HepG2 (cell line): Measurements from ENCODE around the gene TRRAP. TPM values are rescaled to one million over a fixed set of nuclear protein-coding genes. Genes with fewer than 3 reads are reported as not detected.

Source experiments
- ATAC-seq: fragments of 200-7000 bp; cut with Tn5 transposase; 3 replicates; pipeline ENCODE4 v1.9.1; 2020; ENCODE audit warnings: mild to moderate bottlenecking, moderate library complexity
- BruUV-seq: library from RNA; stranded (reverse); fragments of 400-500 nt; replicated peaks from 2 replicates; lab custom pipeline; 2021; lab: Mats Ljungman, UMichigan
- CTCF ChIA-PET: fragments of 300-600 bp; formaldehyde crosslinking; extraction: SDS; loops from one replicate; lab custom pipeline; 2021; ENCODE audit warnings: low total read pairs, inconsistent platforms, low intra/inter-chr PET ratio; lab: Yijun Ruan, JAX
- POLR2A ChIA-PET: fragments of 350-600 bp; sonication (Branson Sonifier 250); formaldehyde crosslinking; loops from one replicate; lab custom pipeline; 2020; ENCODE audit warnings: antibody characterized with exemption, inconsistent platforms; lab: Yijun Ruan, JAX
- DNase-seq: peaks from one replicate; pipeline ENCODE4 v3.0.0-alpha.2; 2015; ENCODE audit warnings: low spot score
- FAIRE-seq: peaks from 3 replicates; lab custom pipeline; 2011; peaks lifted over from hg19 to GRCh38; lab: Jason Lieb, UNC
- H2AFZ ChIP-seq: one replicate; pipeline ENCODE4 v1.6.1; 2011; ENCODE audit warnings: low read length, inconsistent platforms
- H3K27ac ChIP-seq: fragments of 300-600 bp; 3 replicates; pipeline ENCODE4 v1.8.0; 2011; ENCODE audit warnings: mixed run types, mild to moderate bottlenecking, mixed read lengths, low read length, inconsistent platforms; ENCODE audit not compliant: insufficient read depth; ENCODE audit errors: extremely low read length
- H3K27me3 ChIP-seq, 2 experiments: fragments of 200-600 bp in 1 of 2; 2 replicates in 1 of 2; 3 replicates in 1 of 2; pipeline versions ENCODE4 v1.6.0 to v1.8.0; 2011; ENCODE audit warnings: low read length in 2 of 2, mild to moderate bottlenecking in 2 of 2, moderate library complexity in 2 of 2, inconsistent platforms in 1 of 2; ENCODE audit not compliant: insufficient read depth in 2 of 2, control insufficient read depth in 1 of 2
- H3K36me3 ChIP-seq, 2 experiments: fragments of 200-600 bp in 1 of 2; replicated peaks in 1 of 2; 2 replicates in 1 of 2; 3 replicates in 1 of 2; pipeline versions ENCODE4 v1.5.1 to v1.8.0; 2011; ENCODE audit warnings: low read length in 2 of 2, inconsistent platforms in 1 of 2; ENCODE audit not compliant: insufficient read depth in 2 of 2, control insufficient read depth in 1 of 2
- H3K4me1 ChIP-seq: 2 replicates; pipeline ENCODE4 v1.5.1; 2012; ENCODE audit warnings: low read length, inconsistent platforms; ENCODE audit not compliant: insufficient read depth
- H3K4me2 ChIP-seq: 2 replicates; pipeline ENCODE4 v1.6.0; 2011; ENCODE audit warnings: low read depth, low read length, inconsistent platforms
- H3K4me3 ChIP-seq, 3 experiments: fragments of 200-600 bp in 1 of 3; sonication (generic), shearing (Covaris generic) in 1 of 3; replicated peaks in 1 of 3; 2 replicates each; pipeline ENCODE4 v1.5.1; 2011 to 2016; ENCODE audit warnings: low read length in 3 of 3, inconsistent platforms in 2 of 3, low read depth in 2 of 3, mild to moderate bottlenecking in 2 of 3, control low read depth in 1 of 3, mixed read lengths in 1 of 3; ENCODE audit not compliant: insufficient read depth in 1 of 3
- H3K79me2 ChIP-seq: one replicate; pipeline ENCODE4 v1.6.1; 2011; ENCODE audit warnings: low read length, inconsistent platforms; ENCODE audit not compliant: insufficient read depth
- H3K9ac ChIP-seq: 2 replicates; pipeline ENCODE4 v1.6.0; 2011; ENCODE audit warnings: mild to moderate bottlenecking, low read depth, low read length, inconsistent platforms; ENCODE audit not compliant: insufficient read depth
- H3K9me3 ChIP-seq: 2 replicates; pipeline ENCODE4 v1.5.1; 2012; ENCODE audit warnings: mild to moderate bottlenecking, low read length
- H4K20me1 ChIP-seq: 2 replicates; pipeline ENCODE4 v1.6.0; 2011; ENCODE audit warnings: inconsistent platforms, mild to moderate bottlenecking, low read length, moderate library complexity; ENCODE audit not compliant: insufficient read depth
- CTCF ChIP-seq: sonication (generic); formaldehyde crosslinking; IDR thresholded peaks from 2 replicates; pipeline ENCODE4 v1.5.0; 2020; ENCODE audit warnings: mild to moderate bottlenecking, missing genetic modification reagents, moderate library complexity
- GATAD2A ChIP-seq: IDR thresholded peaks from 2 replicates; pipeline ENCODE4 v1.6.1; 2016
- ISX ChIP-seq: sonication (generic); formaldehyde crosslinking; conservative IDR thresholded peaks from 2 replicates; pipeline ENCODE4 v1.5.0; 2020; ENCODE audit warnings: missing genetic modification reagents
- MAFF ChIP-seq: IDR thresholded peaks from 2 replicates; pipeline ENCODE4 v1.6.1; 2011; ENCODE audit warnings: low read depth, low read length, improper control_type of control experiment
- NFE2L2 ChIP-seq: fragments of 150-350 bp; IDR thresholded peaks from 2 replicates; pipeline ENCODE4 v1.6.1; 2014; ENCODE audit warnings: low read length
- NFKBIZ ChIP-seq: IDR thresholded peaks from 2 replicates; pipeline ENCODE4 v1.6.1; 2018; ENCODE audit warnings: missing genetic modification reagents, missing compliant biosample characterization
- RARA ChIP-seq: IDR thresholded peaks from 2 replicates; pipeline ENCODE4 v1.6.1; 2016; ENCODE audit warnings: missing genetic modification reagents, missing compliant biosample characterization
- XRCC5 ChIP-seq: fragments of 200-400 bp; formaldehyde crosslinking; optimal IDR thresholded peaks from 2 replicates; pipeline ENCODE3; 2017; ENCODE audit warnings: mild to moderate bottlenecking, low read length
- ZBTB26 ChIP-seq: IDR thresholded peaks from 2 replicates; pipeline ENCODE4 v1.6.1; 2016; ENCODE audit warnings: missing compliant biosample characterization, missing genetic modification reagents, borderline replicate concordance
- ZFP1 ChIP-seq: IDR thresholded peaks from 2 replicates; pipeline ENCODE4 v1.6.1; 2016
- ZNF263 ChIP-seq: sonication (generic); formaldehyde crosslinking; IDR thresholded peaks from 2 replicates; pipeline ENCODE4 v1.4.0; 2020; ENCODE audit warnings: missing genetic modification reagents
- ZNF3 ChIP-seq: IDR thresholded peaks from 2 replicates; pipeline ENCODE4 v1.7.0; 2017; ENCODE audit warnings: inconsistent platforms
- ZNF746 ChIP-seq: sonication (generic); formaldehyde crosslinking; IDR thresholded peaks from 2 replicates; pipeline ENCODE4 v1.8.0; 2022; ENCODE audit warnings: mild to moderate bottlenecking, missing genetic modification reagents
- ZSCAN30 ChIP-seq: sonication (generic); formaldehyde crosslinking; IDR thresholded peaks from 2 replicates; pipeline ENCODE4 v1.5.0; 2020; ENCODE audit warnings: mild to moderate bottlenecking, missing genetic modification reagents
- WGBS: methylation state at CpG from one replicate; pipeline ENCODE4 v1.1.6; 2017; ENCODE audit warnings: low lambda C conversion rate; 5-methylcytosine and 5-hydroxymethylcytosine counted together
- in situ Hi-C: cut with HindIII; loops from 2 replicates; pipeline ENCODE4 v1.10.0; 2017; ENCODE audit warnings: low pct_unique_long_range_greater_than_20kb; ENCODE audit not compliant: extremely low pct_ligation_motif_present
- intact Hi-C: fragments of 100-400 bp; cut with micrococcal nuclease; formaldehyde crosslinking; loops from one replicate; pipeline ENCODE4 v1.10.0; 2022; ENCODE audit not compliant: unreplicated experiment
- polyA plus RNA-seq, 8 experiments: library from polyadenylated mRNA; depleted of rRNA in 3 of 8; stranded (reverse) in 7 of 8; unstranded in 1 of 8; fragments of >200 nt; fragmentation: Illumina TruSeq in 4 of 8; extraction: Trizol in 4 of 8; gene quantifications; 2 replicates each; pipeline versions ENCODE4 v1.2.1 to v1.2.3, GENCODE V29; 2011 to 2016; ENCODE audit warnings: low read depth in 4 of 8, missing spikeins in 1 of 8, mixed read lengths in 1 of 8; ENCODE audit not compliant: insufficient read depth in 1 of 8
- total RNA-seq, 5 experiments: library from RNA; depleted of rRNA; stranded (reverse); fragments of >200 nt; fragmentation: Illumina TruSeq; extraction: Trizol; gene quantifications; 2 replicates each; pipeline ENCODE4 v1.2.3, GENCODE V29; 2016; ENCODE audit warnings: low read depth in 1 of 5
- TF ChIP-seq, protein P1 (sequence below): sonication (generic); formaldehyde crosslinking; IDR thresholded peaks from 2 replicates; pipeline ENCODE4; 2020; ENCODE audit warnings: missing genetic modification reagents, mild to moderate bottlenecking, borderline replicate concordance
- TF ChIP-seq, protein P2 (sequence below): sonication (generic); formaldehyde crosslinking; conservative IDR thresholded peaks from 2 replicates; pipeline ENCODE4 v1.8.0; 2022; ENCODE audit warnings: low read depth, missing genetic modification reagents

TRRAP gene
- total and polyA plus RNA-seq, 2 of the 13 experiments (the other 11 are each of a cell fraction or from before 2014, with no cell fraction given), result 8.6 to 10.5 TPM

DNA sequence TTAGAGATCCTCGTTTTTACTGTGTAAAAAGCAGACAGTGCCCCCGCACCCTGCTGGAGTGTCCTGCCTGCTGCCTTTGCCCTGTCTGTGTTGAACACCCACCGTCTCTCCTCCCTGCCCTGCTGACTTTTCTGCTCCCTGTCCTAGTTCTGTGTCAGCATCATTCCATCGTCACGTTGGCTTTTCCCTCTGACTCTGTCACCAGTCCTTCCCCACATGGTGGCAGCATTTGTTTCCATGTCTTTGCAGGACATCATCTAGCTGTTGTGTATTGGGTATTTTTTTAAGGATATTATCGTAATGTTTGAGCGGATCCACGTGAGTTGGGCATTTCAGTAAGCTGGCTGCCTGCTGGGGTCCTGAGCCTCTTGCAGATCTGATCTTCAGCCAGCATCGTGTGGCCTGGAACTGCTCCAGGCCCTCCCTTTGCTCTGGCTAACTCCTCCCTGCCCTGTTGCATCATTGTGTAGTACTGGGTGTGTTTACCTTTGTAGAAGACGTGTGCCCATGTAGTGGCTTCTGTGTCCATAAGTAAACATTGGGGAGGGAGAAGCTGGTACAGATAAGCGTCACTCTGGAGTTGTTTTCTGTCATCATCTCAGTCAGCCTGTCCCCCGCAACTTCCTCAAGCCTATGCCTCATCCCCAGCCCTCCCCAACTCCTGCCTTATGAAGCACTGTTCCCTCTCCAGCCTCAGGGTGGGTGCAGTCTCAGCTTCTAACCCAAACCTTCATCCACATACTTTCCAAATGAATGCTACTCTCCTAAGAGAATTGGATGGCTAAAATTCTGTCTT is 44.3 kb downstream of the TRRAP start:
- H2AFZ ChIP-seq, result no peak overlapping the region
- DNase-seq (peak; percentile 83), FAIRE-seq (peak; percentile 76), ATAC-seq (peak; percentile 93)
- ChIA-PET POLR2A (no interaction called here), CTCF (no interaction called here)
- peaks cover 27 to 90% of the 10 kb centered on the region in 2 experiments for H3K36me3 ChIP-seq
- H3K9ac ChIP-seq, result no peak overlapping the region
- H3K27me3 ChIP-seq, result no peaks in the 10 kb centered on the region
- no peak overlapping the region for H3K4me2 ChIP-seq
- H3K4me1 ChIP-seq, result peaks cover 18% of the 10 kb centered on the region
- intact Hi-C loops, result loop anchor here (2.0 kb wide), 1 partner anchor 44 kb away; the partner anchor contains the start of gene TRRAP
- no peaks in the 10 kb centered on the region for H3K79me2 ChIP-seq
- H3K27ac ChIP-seq, result no peak overlapping the region
- no peaks in the 10 kb centered on the region for H3K9me3 ChIP-seq
- in situ Hi-C loops, result no loop called here
- 65% methylated on average over 12 of the region's 12 CpGs for WGBS
- no peak overlapping the region for H3K4me3 ChIP-seq
- BruUV-seq, result no TSS peak
- H4K20me1 ChIP-seq, result 0 out of 2 replicates have a peak, but pooled peaks cover 3% of the 10 kb centered on the region
- TF ChIP-seq ZNF3 (CRISPR knock-in tag), result no peak
- TF ChIP-seq RARA (CRISPR knock-in tag), result peak; percentile 45
- TF ChIP-seq ZBTB26, result no peak
- peak; percentile 60; the same call in 1 of the 2 replicates for TF ChIP-seq ZNF746 (CRISPR knock-in tag)
- TF ChIP-seq ZNF263 (CRISPR knock-in tag), result peak; percentile 79
- TF ChIP-seq, protein P1, sequence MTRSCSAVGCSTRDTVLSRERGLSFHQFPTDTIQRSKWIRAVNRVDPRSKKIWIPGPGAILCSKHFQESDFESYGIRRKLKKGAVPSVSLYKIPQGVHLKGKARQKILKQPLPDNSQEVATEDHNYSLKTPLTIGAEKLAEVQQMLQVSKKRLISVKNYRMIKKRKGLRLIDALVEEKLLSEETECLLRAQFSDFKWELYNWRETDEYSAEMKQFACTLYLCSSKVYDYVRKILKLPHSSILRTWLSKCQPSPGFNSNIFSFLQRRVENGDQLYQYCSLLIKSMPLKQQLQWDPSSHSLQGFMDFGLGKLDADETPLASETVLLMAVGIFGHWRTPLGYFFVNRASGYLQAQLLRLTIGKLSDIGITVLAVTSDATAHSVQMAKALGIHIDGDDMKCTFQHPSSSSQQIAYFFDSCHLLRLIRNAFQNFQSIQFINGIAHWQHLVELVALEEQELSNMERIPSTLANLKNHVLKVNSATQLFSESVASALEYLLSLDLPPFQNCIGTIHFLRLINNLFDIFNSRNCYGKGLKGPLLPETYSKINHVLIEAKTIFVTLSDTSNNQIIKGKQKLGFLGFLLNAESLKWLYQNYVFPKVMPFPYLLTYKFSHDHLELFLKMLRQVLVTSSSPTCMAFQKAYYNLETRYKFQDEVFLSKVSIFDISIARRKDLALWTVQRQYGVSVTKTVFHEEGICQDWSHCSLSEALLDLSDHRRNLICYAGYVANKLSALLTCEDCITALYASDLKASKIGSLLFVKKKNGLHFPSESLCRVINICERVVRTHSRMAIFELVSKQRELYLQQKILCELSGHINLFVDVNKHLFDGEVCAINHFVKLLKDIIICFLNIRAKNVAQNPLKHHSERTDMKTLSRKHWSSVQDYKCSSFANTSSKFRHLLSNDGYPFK (CRISPR knock-in tag), result no peak
- no peak for TF ChIP-seq NFE2L2
- TF ChIP-seq ZSCAN30 (CRISPR knock-in tag), result no peak
- TF ChIP-seq MAFF, result no peak
- TF ChIP-seq ISX (CRISPR knock-in tag), result no peak
- TF ChIP-seq CTCF, result peak; percentile 32; the same call in 1 of the 2 replicates
- peak; percentile 94 for TF ChIP-seq GATAD2A
- TF ChIP-seq, protein P2, sequence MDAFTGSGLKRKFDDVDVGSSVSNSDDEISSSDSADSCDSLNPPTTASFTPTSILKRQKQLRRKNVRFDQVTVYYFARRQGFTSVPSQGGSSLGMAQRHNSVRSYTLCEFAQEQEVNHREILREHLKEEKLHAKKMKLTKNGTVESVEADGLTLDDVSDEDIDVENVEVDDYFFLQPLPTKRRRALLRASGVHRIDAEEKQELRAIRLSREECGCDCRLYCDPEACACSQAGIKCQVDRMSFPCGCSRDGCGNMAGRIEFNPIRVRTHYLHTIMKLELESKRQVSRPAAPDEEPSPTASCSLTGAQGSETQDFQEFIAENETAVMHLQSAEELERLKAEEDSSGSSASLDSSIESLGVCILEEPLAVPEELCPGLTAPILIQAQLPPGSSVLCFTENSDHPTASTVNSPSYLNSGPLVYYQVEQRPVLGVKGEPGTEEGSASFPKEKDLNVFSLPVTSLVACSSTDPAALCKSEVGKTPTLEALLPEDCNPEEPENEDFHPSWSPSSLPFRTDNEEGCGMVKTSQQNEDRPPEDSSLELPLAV (CRISPR knock-in tag), result no peak
- TF ChIP-seq NFKBIZ, result no peak
- no peak for TF ChIP-seq XRCC5
- TF ChIP-seq ZFP1 (CRISPR knock-in tag), result no peak
